SH-SY5Y (cell line): ENCODE measurements around the gene ZSWIM2.

Experiments
- GATA2 ChIP-seq: IDR thresholded peaks from 2 replicates; pipeline ENCODE4 v1.6.1; 2011; ENCODE audit warnings: mild to moderate bottlenecking, low read depth, low read length
- GATA3 ChIP-seq: IDR thresholded peaks from 2 replicates; pipeline ENCODE4 v1.6.1; 2011; ENCODE audit warnings: low read depth, mild to moderate bottlenecking, low read length, moderate library complexity

DNA sequence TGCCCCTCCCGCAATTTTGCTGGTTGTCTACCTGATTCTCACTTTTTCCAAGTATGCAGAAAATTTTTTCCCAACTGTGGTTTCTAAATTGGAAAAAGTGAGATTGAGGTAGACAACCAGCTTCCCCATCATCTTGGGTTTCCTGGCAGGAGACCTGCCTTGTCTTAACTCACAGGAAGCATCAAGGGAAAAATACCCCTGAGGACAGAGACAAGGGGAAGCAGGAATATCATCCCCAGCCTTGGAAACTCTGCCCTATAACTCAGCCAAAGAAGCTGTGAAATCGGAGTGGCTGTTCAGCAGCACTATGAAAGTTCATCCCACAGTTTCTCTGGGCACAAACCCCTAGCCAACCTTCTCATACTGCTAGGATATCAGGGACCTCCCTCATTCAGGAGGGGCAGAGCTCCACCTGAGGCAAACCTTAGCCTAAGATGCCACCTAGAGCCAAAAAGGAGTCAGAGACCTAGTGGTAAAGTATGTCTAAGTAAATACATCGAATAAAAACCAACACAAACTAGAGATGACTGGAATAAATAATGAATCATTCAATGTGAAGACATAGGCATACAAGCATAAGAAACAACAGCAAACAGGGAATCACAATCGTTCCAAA, 68.2 kb downstream of the ZSWIM2 start:
- TF ChIP-seq GATA2: no peak
- no peak for TF ChIP-seq GATA3
